HCT116 (cell line): ENCODE measurements around the gene TMEM121B. TPM values are rescaled to one million over a fixed set of nuclear protein-coding genes. Genes with fewer than 3 reads are reported as not detected.

Experiments used
- ATAC-seq: fragments of 200-7000 bp; cut with Tn5 transposase; 2 replicates; pipeline ENCODE4 v1.9.1; 2020; ENCODE audit warnings: mild to moderate bottlenecking, moderate library complexity
- BruUV-seq: library from RNA; stranded (reverse); fragments of 400-500 nt; replicated peaks from 2 replicates; lab custom pipeline; 2021; lab: Mats Ljungman, UMichigan
- CTCF ChIA-PET: fragments of 300-600 bp; sonication (Branson Sonifier 250); formaldehyde crosslinking; loops from one replicate; lab custom pipeline; 2021; ENCODE audit warnings: antibody characterized with exemption; lab: Charles Lee
- POLR2A ChIA-PET: fragments of 300-600, 350-600 bp; sonication (Branson Sonifier 250); formaldehyde crosslinking; loops from one replicate; lab custom pipeline; 2021; ENCODE audit warnings: antibody characterized with exemption; lab: Charles Lee
- RAD21 ChIA-PET, 2 experiments: fragments of 300-600 bp; sonication (Branson Sonifier 250); formaldehyde crosslinking; loops; one replicate each; lab custom pipeline; 2023; ENCODE audit warnings: low total read pairs in 2 of 2; ENCODE audit not compliant: uncharacterized antibody in 2 of 2, unreplicated experiment in 2 of 2, low non-redundant PET in 1 of 2; lab: Charles Lee
- DNase-seq: peaks from one replicate; pipeline ENCODE4 v3.0.0-alpha.2; 2010; ENCODE audit warnings: low read depth, low spot score
- H2AFZ ChIP-seq: fragments of 200-600 bp; shearing (Covaris generic), sonication (generic); 2 replicates; pipeline ENCODE4 v1.6.1; 2017; ENCODE audit warnings: low read depth, mixed run types, mixed read lengths, antibody characterized with exemption, low read length; ENCODE audit not compliant: poor library complexity, severe bottlenecking
- H3K27ac ChIP-seq: 2 replicates; pipeline ENCODE4 v1.5.1; 2012; ENCODE audit warnings: low read depth, low read length
- H3K27me3 ChIP-seq: fragments of 200-600 bp; sonication (generic); 2 replicates; pipeline ENCODE4 v1.6.1; 2016; ENCODE audit warnings: mixed run types, low read length, mixed read lengths; ENCODE audit not compliant: insufficient read depth
- H3K36me3 ChIP-seq, 2 experiments: fragments of 200-500 bp in 1 of 2; fragments of 200-600 bp in 1 of 2; sonication (Bioruptor generic) in 1 of 2; sonication (generic) in 1 of 2; 2 replicates each; pipeline versions ENCODE4 v1.5.1 to v1.6.1; 2014 to 2016; ENCODE audit warnings: low read length in 2 of 2, inconsistent platforms in 1 of 2, mixed read lengths in 1 of 2, mixed run types in 1 of 2; ENCODE audit not compliant: insufficient read depth in 2 of 2, control insufficient read depth in 1 of 2
- H3K4me1 ChIP-seq, 2 experiments: fragments of 200-600 bp in 1 of 2; sonication (generic) in 1 of 2; 2 replicates each; pipeline versions ENCODE4 v1.5.1 to v1.6.1; 2012 to 2017; ENCODE audit warnings: low read length in 2 of 2, inconsistent platforms in 1 of 2, mild to moderate bottlenecking in 1 of 2, mixed read lengths in 1 of 2, mixed run types in 1 of 2, moderate library complexity in 1 of 2; ENCODE audit not compliant: insufficient read depth in 2 of 2, control insufficient read depth in 1 of 2
- H3K4me2 ChIP-seq: fragments of 200-600 bp; sonication (generic); 2 replicates; pipeline ENCODE4 v1.6.1; 2017; ENCODE audit warnings: mixed run types, low read length, mixed read lengths
- H3K4me3 ChIP-seq, 2 experiments: fragments of 200-600 bp in 1 of 2; sonication (generic) in 1 of 2; replicated peaks in 1 of 2; 2 replicates each; pipeline ENCODE4 v1.5.1; 2011 to 2016; ENCODE audit warnings: low read length in 2 of 2, control low read depth in 1 of 2, low read depth in 1 of 2, mild to moderate bottlenecking in 1 of 2, mixed read lengths in 1 of 2, mixed run types in 1 of 2
- H3K79me2 ChIP-seq: fragments of 200-600 bp; sonication (generic); 2 replicates; pipeline ENCODE4 v1.6.1; 2017; ENCODE audit warnings: mild to moderate bottlenecking, mixed run types, low read length, moderate library complexity, mixed read lengths; ENCODE audit not compliant: insufficient read depth
- H3K9ac ChIP-seq: fragments of 200-600 bp; sonication (generic); 2 replicates; pipeline ENCODE4 v1.6.1; 2016; ENCODE audit warnings: low read length, mixed read lengths
- H3K9me2 ChIP-seq: fragments of 200-600 bp; sonication (generic), shearing (Covaris generic); 2 replicates; pipeline ENCODE4 v1.6.1; 2017; ENCODE audit warnings: mixed run types, mild to moderate bottlenecking, moderate library complexity; ENCODE audit not compliant: insufficient read depth
- H3K9me3 ChIP-seq, 2 experiments: fragments of 200-500 bp in 1 of 2; fragments of 200-600 bp in 1 of 2; sonication (Bioruptor generic) in 1 of 2; sonication (generic) in 1 of 2; 2 replicates each; pipeline ENCODE4 v1.6.1; 2014 to 2017; ENCODE audit warnings: low read length in 2 of 2, mixed read lengths in 2 of 2, inconsistent platforms in 1 of 2, low read depth in 1 of 2, mild to moderate bottlenecking in 1 of 2, mixed run types in 1 of 2, moderate library complexity in 1 of 2; ENCODE audit not compliant: control insufficient read depth in 1 of 2, insufficient read depth in 1 of 2
- H4K20me1 ChIP-seq: fragments of 200-600 bp; sonication (generic), shearing (Covaris generic); 2 replicates; pipeline ENCODE4 v1.6.1; 2017; ENCODE audit warnings: mixed run types, mild to moderate bottlenecking, moderate library complexity; ENCODE audit not compliant: insufficient read depth
- CBX3 ChIP-seq: IDR thresholded peaks from 2 replicates; pipeline ENCODE4 v1.6.1; 2012; ENCODE audit warnings: low read depth
- EZH2 ChIP-seq: fragments of 200-600 bp; sonication (generic); IDR thresholded peaks from 2 replicates; pipeline ENCODE4 v1.6.1; 2017; ENCODE audit warnings: antibody characterized with exemption, mixed run types
- EZH2phosphoT487 ChIP-seq: fragments of 200-600 bp; IDR thresholded peaks from 2 replicates; pipeline ENCODE4 v1.6.1; 2018; ENCODE audit warnings: antibody characterized with exemption, borderline replicate concordance
- JUND ChIP-seq: IDR thresholded peaks from 2 replicates; pipeline ENCODE4 v1.6.1; 2012
- POLR2A ChIP-seq: IDR thresholded peaks from 2 replicates; pipeline ENCODE4 v1.7.0; 2011; ENCODE audit warnings: borderline replicate concordance; ENCODE audit not compliant: insufficient read depth, insufficient read length; ENCODE audit errors: extremely low read depth
- POLR2AphosphoS5 ChIP-seq: IDR thresholded peaks from 2 replicates; pipeline ENCODE4 v1.6.1; 2011; ENCODE audit warnings: mild to moderate bottlenecking, low read depth, low read length, moderate library complexity
- RAD21 ChIP-seq: IDR thresholded peaks from 2 replicates; pipeline ENCODE4 v1.6.1; 2012; ENCODE audit warnings: low read depth, mild to moderate bottlenecking
- SIN3A ChIP-seq: IDR thresholded peaks from 2 replicates; pipeline ENCODE4 v1.6.1; 2012; ENCODE audit warnings: low read depth
- SP1 ChIP-seq: IDR thresholded peaks from 2 replicates; pipeline ENCODE4 v1.6.1; 2012; ENCODE audit warnings: low read depth
- SRF ChIP-seq: IDR thresholded peaks from 2 replicates; pipeline ENCODE4 v1.6.1; 2012; ENCODE audit warnings: low read depth
- TCF7L2 ChIP-seq: IDR thresholded peaks from 2 replicates; pipeline ENCODE4 v1.7.0; 2011; ENCODE audit warnings: borderline replicate concordance, inconsistent platforms; ENCODE audit not compliant: insufficient read depth, insufficient read length; ENCODE audit errors: extremely low read depth
- YY1 ChIP-seq: IDR thresholded peaks from 2 replicates; pipeline ENCODE4 v1.6.1; 2011; ENCODE audit warnings: low read length, low read depth, moderate library complexity, mild to moderate bottlenecking; ENCODE audit not compliant: insufficient replicate concordance; ENCODE audit errors: extremely low read depth
- ZFX ChIP-seq: fragments of 450-650 bp; IDR thresholded peaks from 2 replicates; pipeline ENCODE4 v1.6.1; 2017
- ZNF274 ChIP-seq: fragments of 200-500 bp; sonication (Bioruptor generic); IDR thresholded peaks from 2 replicates; pipeline ENCODE4 v1.6.1; 2014; ENCODE audit warnings: mild to moderate bottlenecking, low read depth, low read length, inconsistent platforms
- intact Hi-C: fragments of 100-400 bp; cut with micrococcal nuclease; formaldehyde crosslinking; loops from 2 replicates; pipeline ENCODE4 v1.10.0; 2022
- total RNA-seq: library from RNA; stranded (reverse); gene quantifications from one replicate; pipeline ENCODE4 v1.2.1, GENCODE V29; 2021; ENCODE audit not compliant: unreplicated experiment
- TF ChIP-seq, protein P1 (sequence below): IDR thresholded peaks from 2 replicates; pipeline ENCODE4 v1.6.1; 2012; ENCODE audit warnings: low read depth

Gene TMEM121B
- total RNA-seq, 1 experiment from 2014 or later, result 0.57 TPM

DNA sequence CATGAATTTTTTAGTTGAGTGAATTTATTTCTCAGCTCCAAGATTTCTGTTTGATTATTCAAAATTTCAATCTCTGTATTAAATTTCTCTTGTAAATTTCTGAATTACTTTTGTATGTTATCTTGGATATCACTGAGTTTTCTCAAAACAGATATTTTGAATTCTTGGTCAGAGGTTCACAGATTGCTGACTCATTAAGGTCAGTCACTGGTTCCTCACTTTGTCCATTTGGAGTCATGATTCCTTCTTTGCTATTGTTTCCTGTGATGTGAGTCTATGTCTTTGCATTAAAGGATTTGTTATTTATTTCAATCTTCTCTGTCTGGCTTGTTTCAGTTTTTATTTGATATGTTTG, 46.5 kb downstream of the TMEM121B start:
- ATAC-seq (no peak), DNase-seq (no peak)
- Histone ChIP-seq H3K9ac (no peak overlapping the region), H3K4me3 (no peak overlapping the region), H3K79me2 (no peaks in the 10 kb centered on the region), H3K36me3 (no peaks in the 10 kb centered on the region), H3K4me1 (peaks cover 9 to 24% of the 10 kb centered on the region in 2 experiments), H4K20me1 (no peaks in the 10 kb centered on the region), H3K9me2 (no peaks in the 10 kb centered on the region), H3K4me2 (peak overlapping the region; percentile 20), H3K9me3 (no peaks in the 10 kb centered on the region), H3K27ac (peak overlapping the region; percentile 22; the same call in 1 of the 2 replicates), H3K27me3 (no peaks in the 10 kb centered on the region), H2AFZ (no peak overlapping the region)
- POLR2A ChIA-PET, result interaction anchor here (1.0 kb wide), 1 partner anchor 97 kb away, joined by 3 read pairs; no protein-coding TSS in a partner anchor
- RAD21 ChIA-PET, result interaction anchor here (0.6 to 1.6 kb wide), 6 partner anchors 21 to 427 kb away, joined by 3 to 9 read pairs (median 4); no protein-coding TSS in a partner anchor
- intact Hi-C loops, result loop anchor here (1.0 kb wide), 2 partner anchors 97 to 427 kb away; no protein-coding TSS in a partner anchor
- TF ChIP-seq CBX3 (no peak), EZH2 (no peak), POLR2AphosphoS5 (no peak), POLR2A (no peak), SP1 (no peak), SIN3A (no peak), RAD21 (no peak)
- BruUV-seq, result no TSS peak
- CTCF ChIA-PET, result interaction anchor here (1.0 to 6.2 kb wide), 15 partner anchors 9 to 1001 kb away, joined by 3 to 63 read pairs (median 4); partner anchors contain the start of gene IL17RA

- intact Hi-C loops, result no loop called here
- ChIA-PET CTCF (interaction anchor here (6.0 to 6.2 kb wide), 2 partner anchors 99 to 429 kb away, joined by 53 to 63 read pairs; no protein-coding TSS in a partner anchor), RAD21 (no interaction called here), POLR2A (no interaction called here)
- H3K9ac ChIP-seq, result no peak overlapping the region
- DNase-seq (no peak), ATAC-seq (no peak)
- no TSS peak for BruUV-seq
- H4K20me1 ChIP-seq, result no peaks in the 10 kb centered on the region
- no peaks in the 10 kb centered on the region for H3K36me3 ChIP-seq
- no peak overlapping the region for H3K4me2 ChIP-seq
- H3K27ac ChIP-seq, result no peak overlapping the region
- no peak overlapping the region for H2AFZ ChIP-seq
- H3K9me3 ChIP-seq, result no peaks in the 10 kb centered on the region
- H3K9me2 ChIP-seq, result no peaks in the 10 kb centered on the region
- H3K4me1 ChIP-seq, result peaks cover 9 to 24% of the 10 kb centered on the region in 2 experiments
- H3K79me2 ChIP-seq, result no peaks in the 10 kb centered on the region
- H3K27me3 ChIP-seq, result no peaks in the 10 kb centered on the region
- no peak overlapping the region for H3K4me3 ChIP-seq
- TF ChIP-seq TCF7L2 (no peak), POLR2AphosphoS5 (no peak), RAD21 (no peak), ZFX (no peak), EZH2phosphoT487 (no peak), JUND (no peak), SRF (no peak), ZNF274 (no peak), YY1 (no peak), POLR2A (no peak)
- TF ChIP-seq, protein P1, sequence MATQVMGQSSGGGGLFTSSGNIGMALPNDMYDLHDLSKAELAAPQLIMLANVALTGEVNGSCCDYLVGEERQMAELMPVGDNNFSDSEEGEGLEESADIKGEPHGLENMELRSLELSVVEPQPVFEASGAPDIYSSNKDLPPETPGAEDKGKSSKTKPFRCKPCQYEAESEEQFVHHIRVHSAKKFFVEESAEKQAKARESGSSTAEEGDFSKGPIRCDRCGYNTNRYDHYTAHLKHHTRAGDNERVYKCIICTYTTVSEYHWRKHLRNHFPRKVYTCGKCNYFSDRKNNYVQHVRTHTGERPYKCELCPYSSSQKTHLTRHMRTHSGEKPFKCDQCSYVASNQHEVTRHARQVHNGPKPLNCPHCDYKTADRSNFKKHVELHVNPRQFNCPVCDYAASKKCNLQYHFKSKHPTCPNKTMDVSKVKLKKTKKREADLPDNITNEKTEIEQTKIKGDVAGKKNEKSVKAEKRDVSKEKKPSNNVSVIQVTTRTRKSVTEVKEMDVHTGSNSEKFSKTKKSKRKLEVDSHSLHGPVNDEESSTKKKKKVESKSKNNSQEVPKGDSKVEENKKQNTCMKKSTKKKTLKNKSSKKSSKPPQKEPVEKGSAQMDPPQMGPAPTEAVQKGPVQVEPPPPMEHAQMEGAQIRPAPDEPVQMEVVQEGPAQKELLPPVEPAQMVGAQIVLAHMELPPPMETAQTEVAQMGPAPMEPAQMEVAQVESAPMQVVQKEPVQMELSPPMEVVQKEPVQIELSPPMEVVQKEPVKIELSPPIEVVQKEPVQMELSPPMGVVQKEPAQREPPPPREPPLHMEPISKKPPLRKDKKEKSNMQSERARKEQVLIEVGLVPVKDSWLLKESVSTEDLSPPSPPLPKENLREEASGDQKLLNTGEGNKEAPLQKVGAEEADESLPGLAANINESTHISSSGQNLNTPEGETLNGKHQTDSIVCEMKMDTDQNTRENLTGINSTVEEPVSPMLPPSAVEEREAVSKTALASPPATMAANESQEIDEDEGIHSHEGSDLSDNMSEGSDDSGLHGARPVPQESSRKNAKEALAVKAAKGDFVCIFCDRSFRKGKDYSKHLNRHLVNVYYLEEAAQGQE, result no peak
Measured at GRCh38 chr22:17072877-17073276, 48.3 kb downstream of the TMEM121B start.
